ENCODE data around the gene ARHGEF38.

ARHGEF38 gene

DNA sequence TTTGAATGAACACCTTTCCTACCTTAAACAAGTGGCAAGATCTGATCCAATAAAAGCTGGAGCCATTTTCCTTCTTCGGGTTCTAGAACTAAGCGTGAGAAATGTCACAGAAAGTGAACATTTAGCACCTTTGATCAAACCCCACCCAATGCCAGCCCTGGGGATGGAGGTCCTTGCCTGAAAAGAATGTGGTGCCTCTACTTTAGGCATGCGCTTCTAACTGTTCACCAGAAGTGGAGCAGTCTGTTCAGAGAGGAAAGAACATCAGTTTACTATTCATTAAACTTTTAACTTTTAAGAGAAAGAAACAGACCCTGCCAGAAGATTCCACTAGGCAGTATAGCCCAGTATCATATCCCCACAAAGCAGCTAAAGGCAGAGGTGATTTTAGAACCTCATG, 80.2 kb downstream of the ARHGEF38 start:
- Histone ChIP-seq H2BK15ac (ENCODE audit: low read length) (no peak overlapping the region), H3K4me3 (ENCODE audit: low read length in 2 of 2) (no peak overlapping the region), H3K4ac (ENCODE audit: low read length) (no peak overlapping the region), H2BK12ac (ENCODE audit: low read length) (no peak overlapping the region), H3K4me2 (ENCODE audit: insufficient read depth, low read length, poor library complexity, severe bottlenecking) (no peak overlapping the region), H4K8ac (ENCODE audit: low read depth, low read length) (no peak overlapping the region), H4K91ac (ENCODE audit: low read depth, low read length, poor library complexity) (no peak overlapping the region), H3K4me1 (ENCODE audit: control insufficient read depth in 2 of 2, insufficient read depth in 1 of 2, low read depth in 1 of 2, low read length in 2 of 2) (peaks cover 0 to 5% of the 10 kb centered on the region in 2 donors), H3K18ac (ENCODE audit: low read length) (no peak overlapping the region), H2AFZ (ENCODE audit: low read length) (no peak overlapping the region), H3K36me3 (replicated peaks in 1 of 2; ENCODE audit: control insufficient read depth in 2 of 2, insufficient read depth in 2 of 2, low read length in 2 of 2) (no peaks in the 10 kb centered on the region), H3K14ac (ENCODE audit: low read length) (no peak overlapping the region), H3K23ac (ENCODE audit: low read depth, low read length, poor library complexity) (no peak overlapping the region), H3K27me3 (ENCODE audit: control insufficient read depth in 3 of 3, insufficient read depth in 3 of 3, low read depth in 1 of 3, low read length in 3 of 3) (peaks cover 0 to 93% (median 0%) of the 10 kb centered on the region in 3 experiments), H2BK120ac (ENCODE audit: low read depth, low read length) (no peak overlapping the region), H3K9me3 (replicated peaks in 1 of 2; ENCODE audit: control insufficient read depth in 2 of 2, insufficient read depth in 1 of 2, low read depth in 1 of 2, low read length in 2 of 2) (no peaks in the 10 kb centered on the region), H3K9ac (ENCODE audit: low read depth, low read length, poor library complexity) (no peak overlapping the region), H3K27ac (replicated peaks; ENCODE audit: low read length) (no peak overlapping the region), H2BK5ac (ENCODE audit: low read length) (no peak overlapping the region), H2AK5ac (ENCODE audit: low read depth, low read length) (no peak overlapping the region), H3K79me1 (ENCODE audit: low read depth, low read length) (no peaks in the 10 kb centered on the region)
- DNase-seq (ENCODE audit: low spot score): no peak
- no CpG with 5 or more reads among the region's 3 CpGs for WGBS, 2 donors (ENCODE audit: extremely low coverage in 2 of 2, insufficient read length in 2 of 2, insufficient replicate concordance in 1 of 2)

DNA sequence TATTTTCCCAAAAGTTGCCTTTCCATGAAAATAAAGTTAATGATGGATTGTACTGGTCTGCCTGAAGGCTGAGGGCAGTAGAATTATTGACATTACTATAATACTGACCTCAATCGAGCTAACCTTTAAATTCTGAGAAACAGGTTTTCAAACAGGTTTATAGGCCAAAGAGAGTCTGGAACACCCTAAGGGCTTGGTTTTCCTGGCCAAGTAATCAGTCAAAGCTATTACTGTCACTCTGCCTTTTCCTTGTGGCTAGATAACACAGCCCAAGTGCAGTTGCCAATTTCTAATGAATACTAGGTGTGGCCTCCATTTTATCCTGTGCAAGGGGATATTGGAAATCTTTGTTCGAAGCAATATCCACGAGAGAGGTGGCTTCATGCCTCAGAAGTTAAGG, 80.8 kb downstream of the ARHGEF38 start:
- Histone ChIP-seq H3K14ac (ENCODE audit: low read length) (no peak overlapping the region), H3K4me2 (ENCODE audit: insufficient read depth, low read length, poor library complexity, severe bottlenecking) (no peak overlapping the region), H2BK12ac (ENCODE audit: low read length) (no peak overlapping the region), H3K4me1 (ENCODE audit: control insufficient read depth in 2 of 2, insufficient read depth in 1 of 2, low read depth in 1 of 2, low read length in 2 of 2) (peaks cover 0 to 6% of the 10 kb centered on the region in 2 donors), H2AFZ (ENCODE audit: low read length) (no peak overlapping the region), H4K91ac (ENCODE audit: low read depth, low read length, poor library complexity) (no peak overlapping the region), H3K4ac (ENCODE audit: low read length) (no peak overlapping the region), H3K23ac (ENCODE audit: low read depth, low read length, poor library complexity) (no peak overlapping the region), H2BK5ac (ENCODE audit: low read length) (no peak overlapping the region), H4K8ac (ENCODE audit: low read depth, low read length) (no peak overlapping the region), H2AK5ac (ENCODE audit: low read depth, low read length) (no peak overlapping the region), H3K9me3 (replicated peaks in 1 of 2; ENCODE audit: control insufficient read depth in 2 of 2, insufficient read depth in 1 of 2, low read depth in 1 of 2, low read length in 2 of 2) (no peaks in the 10 kb centered on the region), H3K18ac (ENCODE audit: low read length) (no peak overlapping the region), H3K27ac (replicated peaks; ENCODE audit: low read length) (no peak overlapping the region), H2BK120ac (ENCODE audit: low read depth, low read length) (no peak overlapping the region), H3K4me3 (ENCODE audit: low read length in 2 of 2) (no peak overlapping the region), H3K36me3 (replicated peaks in 1 of 2; ENCODE audit: control insufficient read depth in 2 of 2, insufficient read depth in 2 of 2, low read length in 2 of 2) (no peaks in the 10 kb centered on the region), H3K9ac (ENCODE audit: low read depth, low read length, poor library complexity) (no peak overlapping the region), H3K27me3 (ENCODE audit: control insufficient read depth in 3 of 3, insufficient read depth in 3 of 3, low read depth in 1 of 3, low read length in 3 of 3) (peaks cover 0 to 88% (median 0%) of the 10 kb centered on the region in 3 experiments), H3K79me1 (ENCODE audit: low read depth, low read length) (no peaks in the 10 kb centered on the region), H2BK15ac (ENCODE audit: low read length) (no peak overlapping the region)
- no peak for DNase-seq (ENCODE audit: low spot score)
- whole genome bisulfite sequencing, 2 donors (ENCODE audit: extremely low coverage in 2 of 2, insufficient read length in 2 of 2, insufficient replicate concordance in 1 of 2): no CpG with 5 or more reads among the region's 3 CpGs

DNA sequence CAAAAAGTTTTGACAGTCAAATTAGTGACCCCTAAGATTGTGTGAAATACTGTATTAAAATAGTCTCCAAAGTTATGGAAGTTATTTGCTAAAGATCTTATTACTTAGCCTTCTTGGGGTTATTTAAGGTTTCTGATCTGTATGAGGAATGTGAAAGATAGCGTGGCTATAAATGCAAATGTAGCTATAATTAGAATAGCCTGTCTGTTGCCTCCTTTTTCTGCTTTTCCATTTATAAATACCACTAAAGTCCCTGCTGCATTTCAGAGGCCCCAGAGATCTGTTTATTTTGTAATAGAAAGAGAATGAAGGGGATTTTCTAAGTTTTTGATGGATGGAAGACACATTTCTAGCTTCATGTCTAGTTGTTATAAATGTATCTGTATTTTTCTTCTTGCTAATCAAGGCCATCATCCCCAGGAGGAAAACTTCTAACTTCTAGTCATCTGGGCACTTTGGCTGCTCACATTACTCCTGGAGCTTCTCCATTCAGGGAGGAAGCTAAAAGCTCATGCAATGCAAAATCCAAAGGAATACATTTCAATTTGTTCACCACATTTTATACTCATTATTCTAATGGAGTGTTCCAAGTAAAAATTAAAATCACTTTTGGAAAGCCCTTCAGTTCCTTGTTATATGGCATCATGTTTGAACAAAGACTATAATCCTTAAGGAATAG, 82.1 kb downstream of the ARHGEF38 start:
- Histone ChIP-seq H3K9ac (ENCODE audit: low read depth, low read length, poor library complexity) (no peak overlapping the region), H2BK120ac (ENCODE audit: low read depth, low read length) (no peak overlapping the region), H2AK5ac (ENCODE audit: low read depth, low read length) (no peak overlapping the region), H2BK5ac (ENCODE audit: low read length) (no peak overlapping the region), H3K18ac (ENCODE audit: low read length) (no peak overlapping the region), H3K9me3 (replicated peaks in 1 of 2; ENCODE audit: control insufficient read depth in 2 of 2, insufficient read depth in 1 of 2, low read depth in 1 of 2, low read length in 2 of 2) (no peaks in the 10 kb centered on the region), H3K14ac (ENCODE audit: low read length) (no peak overlapping the region), H2BK12ac (ENCODE audit: low read length) (no peak overlapping the region), H4K8ac (ENCODE audit: low read depth, low read length) (no peak overlapping the region), H4K91ac (ENCODE audit: low read depth, low read length, poor library complexity) (no peak overlapping the region), H2BK15ac (ENCODE audit: low read length) (no peak overlapping the region), H3K36me3 (replicated peaks in 1 of 2; ENCODE audit: control insufficient read depth in 2 of 2, insufficient read depth in 2 of 2, low read length in 2 of 2) (no peaks in the 10 kb centered on the region), H3K27me3 (ENCODE audit: control insufficient read depth in 3 of 3, insufficient read depth in 3 of 3, low read depth in 1 of 3, low read length in 3 of 3) (peaks cover 0 to 88% (median 0%) of the 10 kb centered on the region in 3 experiments), H3K4me2 (ENCODE audit: insufficient read depth, low read length, poor library complexity, severe bottlenecking) (no peak overlapping the region), H3K27ac (replicated peaks; ENCODE audit: low read length) (no peak overlapping the region), H3K79me1 (ENCODE audit: low read depth, low read length) (no peaks in the 10 kb centered on the region), H2AFZ (ENCODE audit: low read length) (no peak overlapping the region), H3K23ac (ENCODE audit: low read depth, low read length, poor library complexity) (no peak overlapping the region), H3K4me1 (ENCODE audit: control insufficient read depth in 2 of 2, insufficient read depth in 1 of 2, low read depth in 1 of 2, low read length in 2 of 2) (peaks cover 0 to 6% of the 10 kb centered on the region in 2 donors), H3K4ac (ENCODE audit: low read length) (no peak overlapping the region), H3K4me3 (ENCODE audit: low read length in 2 of 2) (no peak overlapping the region)
- DNase-seq (ENCODE audit: low spot score): no peak
- WGBS, 2 donors (ENCODE audit: extremely low coverage in 2 of 2, insufficient read length in 2 of 2, insufficient replicate concordance in 1 of 2): no CpG with 5 or more reads among the region's 1 CpG

DNA sequence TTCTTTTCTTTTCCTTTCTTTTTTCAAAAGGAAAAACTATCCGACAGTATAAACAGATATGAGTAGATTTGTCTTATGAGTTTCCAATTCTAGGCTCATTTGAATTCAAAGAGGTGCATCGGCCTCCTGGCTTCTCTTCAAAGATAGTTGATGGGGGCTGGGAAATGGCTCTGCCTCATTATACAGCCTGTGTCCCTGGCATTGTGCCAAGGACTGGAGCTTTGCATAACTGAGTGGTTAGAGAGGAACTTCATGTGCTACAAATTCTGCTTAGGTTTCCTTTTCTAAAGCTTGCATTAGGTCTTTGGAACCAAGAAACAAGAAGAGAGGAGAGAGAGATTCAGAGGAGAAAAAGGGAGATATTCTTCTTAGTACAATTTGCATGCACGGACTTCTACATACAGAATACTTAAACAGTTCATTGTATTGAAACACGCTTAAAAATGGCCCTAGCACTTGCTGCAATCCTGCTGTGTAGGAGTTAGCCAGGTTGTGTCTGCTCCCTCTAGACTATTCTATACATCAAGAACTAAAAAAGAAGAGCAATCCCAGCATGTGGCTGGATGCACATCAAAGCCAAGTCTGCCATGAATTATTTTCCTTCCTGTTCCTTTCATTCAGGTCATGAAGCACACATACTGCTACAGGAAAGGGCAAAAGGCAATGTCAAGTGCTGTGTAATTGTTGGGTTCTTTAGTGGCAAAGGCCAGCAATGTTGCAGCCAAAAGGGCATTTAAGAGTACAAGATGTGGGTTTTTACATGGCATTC, 85.2 kb downstream of the ARHGEF38 start:
- no CpG with 5 or more reads among the region's 4 CpGs for WGBS, 2 donors (ENCODE audit: extremely low coverage in 2 of 2, insufficient read length in 2 of 2, insufficient replicate concordance in 1 of 2)

More for the DNA sequence above, 85.2 kb downstream of the ARHGEF38 start:
- DNase-seq (ENCODE audit: low spot score): no peak
- peaks cover 0 to 94% (median 0%) of the 10 kb centered on the region in 3 experiments for H3K27me3 ChIP-seq (ENCODE audit: control insufficient read depth in 3 of 3, insufficient read depth in 3 of 3, low read depth in 1 of 3, low read length in 3 of 3)
- H2BK120ac ChIP-seq (ENCODE audit: low read depth, low read length): no peak overlapping the region
- no peak overlapping the region for H2BK5ac ChIP-seq (ENCODE audit: low read length)
- no peak overlapping the region for H3K9ac ChIP-seq (ENCODE audit: low read depth, low read length, poor library complexity)
- H2AK5ac ChIP-seq (ENCODE audit: low read depth, low read length): no peak overlapping the region
- H3K4me3 ChIP-seq (ENCODE audit: low read length in 2 of 2): no peak overlapping the region
- H3K27ac ChIP-seq (replicated peaks; ENCODE audit: low read length): no peak overlapping the region
- H4K8ac ChIP-seq (ENCODE audit: low read depth, low read length): no peak overlapping the region
- H3K18ac ChIP-seq (ENCODE audit: low read length): no peak overlapping the region
- no peak overlapping the region for H3K4me2 ChIP-seq (ENCODE audit: insufficient read depth, low read length, poor library complexity, severe bottlenecking)
- H3K79me1 ChIP-seq (ENCODE audit: low read depth, low read length): no peaks in the 10 kb centered on the region
- H2AFZ ChIP-seq (ENCODE audit: low read length): no peak overlapping the region
- no peak overlapping the region for H3K14ac ChIP-seq (ENCODE audit: low read length)
- H3K36me3 ChIP-seq (replicated peaks in 1 of 2; ENCODE audit: control insufficient read depth in 2 of 2, insufficient read depth in 2 of 2, low read length in 2 of 2): no peaks in the 10 kb centered on the region
- peaks cover 0 to 6% of the 10 kb centered on the region in 2 donors for H3K4me1 ChIP-seq (ENCODE audit: control insufficient read depth in 2 of 2, insufficient read depth in 1 of 2, low read depth in 1 of 2, low read length in 2 of 2)
- no peak overlapping the region for H4K91ac ChIP-seq (ENCODE audit: low read depth, low read length, poor library complexity)
- no peak overlapping the region for H2BK12ac ChIP-seq (ENCODE audit: low read length)
- peaks cover 0 to 8% of the 10 kb centered on the region in 2 donors for H3K9me3 ChIP-seq (replicated peaks in 1 of 2; ENCODE audit: control insufficient read depth in 2 of 2, insufficient read depth in 1 of 2, low read depth in 1 of 2, low read length in 2 of 2)
- H2BK15ac ChIP-seq (ENCODE audit: low read length): no peak overlapping the region
- H3K4ac ChIP-seq (ENCODE audit: low read length): no peak overlapping the region
- H3K23ac ChIP-seq (ENCODE audit: low read depth, low read length, poor library complexity): no peak overlapping the region
